SH-SY5Y (cell line): ENCODE results near the gene AFTPH.

Experiments used
- GATA2 ChIP-seq: IDR thresholded peaks from 2 replicates; pipeline ENCODE4 v1.6.1; 2011; ENCODE audit warnings: mild to moderate bottlenecking, low read depth, low read length
- GATA3 ChIP-seq: IDR thresholded peaks from 2 replicates; pipeline ENCODE4 v1.6.1; 2011; ENCODE audit warnings: low read depth, mild to moderate bottlenecking, low read length, moderate library complexity

DNA sequence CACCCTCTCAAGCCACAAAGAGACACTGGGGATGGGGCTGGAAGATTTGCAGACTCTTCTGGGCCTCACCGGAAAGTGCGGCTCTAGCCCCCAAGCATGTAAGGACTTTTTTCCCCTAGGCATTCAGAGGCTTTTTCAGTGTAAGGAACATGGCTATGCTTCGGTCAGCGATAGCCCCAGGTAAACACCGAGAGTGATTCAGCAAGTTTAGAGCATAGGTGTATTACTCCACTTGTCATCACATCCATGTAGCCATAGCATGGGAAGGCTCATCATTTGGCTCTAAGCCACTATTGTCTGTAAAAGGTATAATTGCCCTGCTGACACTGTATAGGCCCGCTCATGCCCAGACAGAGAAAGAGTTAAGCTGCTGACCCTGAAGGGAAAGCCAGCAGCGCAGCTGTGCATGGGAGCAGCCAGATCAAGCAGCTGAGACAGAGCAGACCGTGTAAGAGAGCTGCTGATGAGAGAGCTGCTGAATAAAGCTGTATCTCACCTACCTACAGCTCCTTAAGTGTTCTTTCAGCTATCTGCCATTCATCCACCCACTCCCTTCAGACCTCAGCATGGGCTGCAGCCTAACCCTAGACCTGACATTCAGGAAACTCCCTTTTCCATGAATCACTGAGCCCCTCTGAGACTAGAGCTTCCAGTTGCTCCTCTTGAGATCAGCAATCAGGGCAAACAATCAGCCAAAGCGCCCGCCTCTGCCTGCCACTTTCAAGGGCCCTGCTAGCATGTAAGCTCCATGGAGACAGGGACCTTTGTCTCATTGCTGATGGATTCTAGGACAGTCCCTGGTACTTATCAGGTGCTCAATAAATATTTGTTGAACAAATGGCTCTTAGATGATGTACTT is 44.6 kb upstream of the AFTPH start:
- TF ChIP-seq GATA2 = no peak
- no peak for TF ChIP-seq GATA3
